PFSK-1 (cell line): ENCODE results near the gene UPK3B.

Experiments used
- POLR2AphosphoS5 ChIP-seq: IDR thresholded peaks from 2 replicates; pipeline ENCODE4 v1.6.1; 2012; ENCODE audit warnings: low read depth, mild to moderate bottlenecking, control low read depth, low read length, moderate library complexity
- REST ChIP-seq, 2 experiments: IDR thresholded peaks; 2 replicates each; pipeline versions ENCODE4 v1.6.1 to v1.8.0; 2011 to 2012; ENCODE audit warnings: low read depth in 2 of 2, low read length in 2 of 2, control low read depth in 1 of 2, inconsistent platforms in 1 of 2, mild to moderate bottlenecking in 1 of 2, moderate library complexity in 1 of 2; ENCODE audit not compliant: insufficient read depth in 1 of 2
- SIN3A ChIP-seq: IDR thresholded peaks from 2 replicates; pipeline ENCODE4 v1.6.1; 2012; ENCODE audit warnings: mild to moderate bottlenecking, low read length, moderate library complexity, borderline replicate concordance; ENCODE audit not compliant: insufficient read depth
- TAF1 ChIP-seq: IDR thresholded peaks from 2 replicates; pipeline ENCODE4 v1.6.1; 2012; ENCODE audit warnings: low read length, control low read depth, borderline replicate concordance; ENCODE audit not compliant: insufficient read depth

GRCh38 chr7:76515999-76516443, 5.7 kb downstream of the UPK3B start:
- TF ChIP-seq POLR2AphosphoS5 (no peak), REST (IDR thresholded peaks at IDR 0.05; ENCODE audit: insufficient read depth in 1 of 2, low read depth in 2 of 2, low read length in 2 of 2) (no peak), TAF1 (no peak), SIN3A (no peak)
